ENCODE measurements around the gene FTCDNL1.

Gene FTCDNL1

DNA sequence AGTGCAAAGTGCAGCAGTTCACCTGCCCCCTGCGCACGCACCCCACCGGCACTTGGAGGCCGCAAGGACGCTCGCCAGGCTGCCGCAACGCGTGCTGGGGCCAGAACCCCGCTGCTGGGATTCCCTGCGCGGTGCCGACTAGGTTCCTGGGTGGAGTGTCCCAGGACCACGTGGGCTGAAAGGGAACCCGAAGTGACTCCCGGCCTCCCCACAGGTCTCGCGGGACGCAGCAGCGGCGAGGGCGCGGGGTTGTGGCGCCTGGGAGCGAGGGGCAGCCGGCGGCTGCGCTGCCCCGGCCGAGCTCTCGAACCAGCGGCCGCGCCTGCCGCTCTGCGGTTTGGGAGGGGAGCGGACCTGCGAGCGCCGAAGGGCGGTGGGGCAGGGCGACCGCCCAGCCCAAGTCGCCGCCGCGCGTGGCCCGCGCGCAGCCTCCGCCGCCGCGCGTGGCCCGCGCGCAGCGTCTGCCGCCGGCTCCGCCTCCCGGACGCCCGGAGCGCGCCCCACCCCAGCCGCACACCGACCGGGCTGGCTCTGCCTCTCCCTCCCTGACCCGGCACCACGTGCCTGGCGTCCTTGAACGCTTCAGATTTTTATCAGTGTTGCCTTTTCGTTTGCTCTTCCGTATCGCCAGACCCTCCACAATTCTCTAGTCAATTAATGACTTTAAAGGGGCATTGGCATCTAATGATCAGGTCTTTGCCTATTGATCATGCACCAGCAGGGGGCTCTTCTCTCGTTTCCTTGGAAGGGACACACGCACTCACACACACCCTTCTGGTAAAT is at the start of gene FTCDNL1:
Gene FTCDNL1 (minus strand): TSS at position 475 of the 783 bp plus-strand sequence. CDS start 2,230 bp downstream, outside the sequence.
- peak; percentile 58 for DNase-seq

DNA sequence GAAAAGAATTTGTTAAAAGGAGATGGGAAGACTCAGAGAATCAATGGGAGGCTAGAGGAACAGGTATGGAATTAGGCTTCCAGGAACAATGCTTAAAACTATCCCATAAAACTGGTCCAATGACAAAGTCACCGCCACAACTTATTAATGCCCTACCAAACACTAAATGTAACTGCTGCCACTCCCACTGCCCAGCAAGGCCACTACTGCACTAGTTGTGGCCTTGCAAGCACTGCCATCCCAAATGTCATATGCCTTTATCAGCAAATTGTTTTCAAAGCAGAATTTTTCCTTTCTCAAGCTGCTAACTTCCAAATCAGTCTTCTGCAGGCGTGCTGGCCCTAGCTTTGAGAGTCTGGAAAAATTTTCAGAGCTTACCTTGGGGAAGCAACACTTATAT is 45.6 kb upstream of the FTCDNL1 start:
- no peak for DNase-seq

DNA sequence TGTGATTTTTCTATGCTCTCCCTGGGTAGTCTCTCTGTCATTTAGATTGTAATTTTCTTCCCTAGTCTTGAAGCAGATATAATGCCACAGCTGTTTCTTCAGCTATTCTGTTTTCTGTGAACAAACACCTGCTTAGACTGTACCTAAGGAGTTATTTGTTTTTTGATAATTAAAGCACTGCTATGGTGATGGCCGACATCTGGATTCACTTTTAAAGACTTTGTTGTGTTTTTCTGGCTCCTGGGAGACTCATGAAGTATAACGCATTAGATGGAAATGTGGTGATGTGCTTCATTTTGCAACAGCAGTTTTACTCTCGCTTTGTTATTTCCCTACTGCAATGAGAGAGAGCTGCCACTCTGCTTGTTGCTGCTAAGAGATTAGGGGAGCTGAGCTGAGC is 44.4 kb upstream of the FTCDNL1 start:
- no peak for DNase-seq

DNA sequence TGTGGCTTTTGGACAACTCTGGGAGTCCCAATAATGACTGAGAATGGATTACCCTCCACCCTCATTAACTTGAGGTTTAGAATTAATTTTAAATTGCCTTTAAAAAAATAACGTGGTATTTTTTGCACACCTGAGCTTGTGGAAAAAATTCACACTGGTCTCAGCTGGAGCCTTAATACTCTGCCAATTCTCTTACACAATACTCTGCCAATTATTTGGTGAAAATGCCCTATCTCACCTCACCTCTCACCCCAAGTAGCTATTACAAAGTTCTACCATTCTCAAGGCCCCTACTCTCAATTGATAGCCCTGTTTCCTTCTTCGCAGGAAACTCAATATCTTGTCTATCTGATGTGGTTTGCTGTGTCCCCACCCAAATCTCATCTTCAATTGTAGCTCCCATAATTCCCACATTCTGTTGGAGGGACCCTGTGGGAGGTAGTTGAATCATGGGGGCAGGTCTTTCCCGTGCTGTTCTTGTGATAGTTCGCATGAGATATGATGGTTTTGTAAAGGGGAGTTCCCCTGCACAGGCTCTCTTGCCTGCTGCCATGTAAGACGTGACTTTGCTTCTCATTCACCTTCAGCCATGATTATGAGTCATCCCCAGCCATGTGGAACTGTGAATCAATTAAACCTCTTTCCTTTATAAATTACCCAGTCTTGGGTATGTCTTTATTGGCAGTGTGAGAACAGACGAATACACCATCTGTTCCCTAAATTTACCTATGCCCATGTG is 32.7 kb upstream of the FTCDNL1 start:
- DNase-seq: no peak

DNA sequence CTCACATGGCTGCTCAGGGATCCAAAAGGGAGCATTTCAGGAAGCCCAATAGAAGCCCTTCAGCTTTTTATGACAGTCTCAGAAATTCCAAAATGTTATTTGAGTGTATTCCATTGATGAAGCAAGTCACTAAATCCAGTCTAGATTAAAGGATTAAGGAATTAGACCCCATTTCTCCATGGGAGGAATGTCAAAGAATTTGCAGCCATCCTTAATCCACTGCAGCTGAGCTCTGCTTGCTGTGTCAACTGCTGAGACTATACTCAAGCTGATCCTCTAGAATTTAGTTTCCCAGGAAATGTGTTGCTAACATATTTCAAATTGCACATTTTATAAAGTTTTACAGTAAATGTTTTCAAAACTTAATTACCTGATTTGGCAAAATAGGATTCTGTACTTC is 31.7 kb upstream of the FTCDNL1 start:
- DNase-seq: no peak

DNA sequence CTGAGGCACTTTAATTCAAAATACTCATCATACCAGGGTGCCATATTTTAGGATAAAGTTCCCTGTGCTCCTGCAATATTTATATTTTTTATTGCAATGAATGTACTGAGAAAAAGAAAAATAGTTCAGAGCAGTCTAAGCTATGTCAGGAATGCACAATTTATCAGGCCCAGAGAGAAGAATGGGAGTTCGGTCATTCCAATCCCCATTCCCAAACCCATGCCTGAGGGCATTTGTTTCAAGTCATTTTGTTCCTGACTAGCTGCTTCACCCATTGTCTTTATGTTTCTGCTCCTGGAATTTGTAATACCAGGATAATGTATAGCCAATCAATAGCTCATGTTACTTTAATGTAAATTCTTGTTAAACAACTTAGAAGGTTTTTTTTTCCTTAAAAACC is 24.4 kb upstream of the FTCDNL1 start:
- DNase-seq: no peak

DNA sequence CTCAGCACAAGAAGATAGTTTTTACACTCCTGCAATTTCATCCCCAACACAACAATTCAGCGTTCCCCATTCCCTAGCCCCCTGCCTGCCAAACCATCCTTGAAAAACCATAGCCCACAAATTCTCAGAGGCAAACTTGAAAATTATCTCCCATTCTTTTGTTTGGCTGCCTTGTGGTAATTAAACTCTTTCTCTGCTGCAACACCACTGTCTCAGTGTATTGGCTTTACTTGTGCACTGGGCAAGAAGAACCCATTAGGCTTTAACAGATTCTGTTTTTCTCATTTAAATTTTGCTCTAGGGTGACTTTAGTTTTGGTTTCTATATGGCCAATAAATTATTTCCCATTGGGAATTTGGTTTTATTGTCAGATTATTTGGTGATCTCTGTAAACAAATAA is 23.2 kb upstream of the FTCDNL1 start:
- DNase-seq: no peak

GRCh38 chr2:199870581-199870980 is 19.6 kb upstream of the FTCDNL1 start:
- DNase-seq: no peak

DNA sequence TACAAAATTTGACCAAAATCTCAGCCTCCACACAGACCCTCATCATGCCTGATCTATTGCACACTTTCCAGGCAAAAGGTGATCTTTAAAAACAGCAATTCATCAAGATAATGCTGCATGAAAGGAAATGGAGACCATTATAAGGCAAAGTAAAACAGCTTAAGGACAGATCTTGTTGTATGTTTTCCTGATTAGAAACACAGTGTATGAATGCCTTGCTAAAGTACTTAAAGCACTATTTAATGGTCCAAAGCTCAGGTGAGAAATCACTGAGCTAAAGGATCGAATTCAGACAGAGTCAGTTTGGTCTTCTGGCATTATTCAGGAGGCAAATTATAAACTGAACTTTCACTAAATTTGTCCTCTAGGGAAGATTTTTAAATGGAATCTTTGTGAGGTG is 18.7 kb upstream of the FTCDNL1 start:
- DNase-seq: no peak

GRCh38 chr2:199869227-199869541 is 18.2 kb upstream of the FTCDNL1 start:
- DNase-seq: no peak

DNA sequence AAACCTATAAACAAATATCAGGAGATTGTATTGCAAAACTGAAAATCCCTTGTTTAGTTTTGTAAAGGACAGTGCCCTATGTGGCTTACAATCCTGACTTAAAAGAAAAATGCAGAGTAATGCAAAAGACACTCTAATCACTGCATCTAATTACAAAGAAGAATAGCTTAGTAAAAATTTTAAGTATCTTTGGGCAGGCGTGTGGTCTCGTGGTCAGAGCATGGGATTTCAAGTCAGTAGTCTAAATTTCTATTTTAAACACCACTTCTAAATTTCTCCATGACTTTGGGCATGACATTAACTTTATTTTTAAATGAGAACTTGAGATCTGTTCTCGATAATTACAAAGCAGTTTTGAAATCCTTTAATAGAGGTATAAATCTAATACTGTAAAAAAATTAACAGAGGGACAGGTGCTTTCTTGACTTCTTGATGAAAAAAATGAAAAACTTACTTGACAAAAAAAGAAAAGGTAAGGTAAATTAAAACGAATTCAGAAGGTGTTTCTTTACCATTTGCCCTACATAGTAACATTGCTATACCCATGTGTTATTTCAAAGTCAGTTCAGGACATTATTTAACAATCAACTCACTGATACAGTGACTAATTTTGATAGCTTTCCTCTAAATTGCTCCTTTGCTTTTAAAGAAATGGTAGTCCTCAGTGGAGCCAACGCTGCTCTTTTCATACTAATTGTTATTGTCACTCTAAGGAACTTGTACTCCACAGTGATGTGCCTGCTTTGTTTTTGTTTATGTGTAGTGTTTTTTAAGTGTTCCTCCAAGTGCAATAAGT is 17.6 kb upstream of the FTCDNL1 start:
- no peak for DNase-seq

- DNase-seq: no peak
Observed at GRCh38 chr2:199865905-199866304, 14.9 kb upstream of the FTCDNL1 start.

GRCh38 chr2:199862788-199863187 is 11.8 kb upstream of the FTCDNL1 start:
- DNase-seq: no peak

DNA sequence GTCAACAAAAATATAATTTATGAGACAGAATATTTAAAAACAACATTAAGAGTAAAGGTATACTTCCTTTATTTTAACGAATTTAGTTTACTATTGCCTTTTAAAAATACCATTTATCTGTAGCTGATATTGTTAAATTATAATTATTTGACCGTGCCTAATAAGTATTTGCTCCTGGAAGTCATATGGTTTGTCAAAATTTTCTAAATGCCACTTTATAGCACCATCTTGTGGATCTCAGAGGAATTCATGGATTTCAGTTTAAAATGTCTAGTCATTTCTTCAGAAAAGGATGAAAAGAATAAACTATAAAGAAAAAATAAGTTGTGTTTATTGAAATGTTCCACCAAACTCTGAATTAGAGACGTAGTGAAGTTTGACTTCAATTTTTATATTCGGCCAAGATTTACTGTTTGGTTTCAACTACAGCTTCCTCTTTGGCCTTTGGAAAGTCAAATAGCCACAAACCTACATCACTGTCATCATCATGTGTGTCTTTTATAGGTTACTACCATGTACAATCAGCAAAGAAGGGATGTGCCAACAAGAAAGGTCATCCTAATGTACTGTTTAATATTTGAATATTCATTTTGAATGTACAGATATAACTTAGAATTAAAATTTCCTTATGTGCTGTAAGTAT is 10.3 kb upstream of the FTCDNL1 start:
- no peak for DNase-seq

- no peak for DNase-seq
Observed at GRCh38 chr2:199855812-199856211, 4.8 kb upstream of the FTCDNL1 start.

DNA sequence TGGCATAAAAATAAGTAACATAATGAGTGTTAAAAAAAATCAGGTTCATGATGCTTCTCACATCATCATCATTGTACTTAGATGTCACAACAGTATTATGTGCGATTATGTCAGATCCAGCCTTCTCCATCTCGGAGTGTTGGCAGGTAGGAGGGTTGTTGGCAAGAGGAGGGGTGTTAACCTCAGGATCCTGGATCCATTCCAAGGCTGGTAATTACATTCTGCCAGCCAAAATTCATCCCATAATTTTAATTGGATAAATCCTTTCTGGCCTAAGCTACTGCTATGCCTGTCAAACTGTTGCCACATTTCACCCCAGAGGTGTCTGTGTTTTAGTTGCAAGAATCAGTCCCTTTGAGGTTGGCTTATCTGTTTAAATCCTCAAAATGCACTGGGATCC is 891 bp upstream of the FTCDNL1 start:
- DNase-seq: no peak

DNA sequence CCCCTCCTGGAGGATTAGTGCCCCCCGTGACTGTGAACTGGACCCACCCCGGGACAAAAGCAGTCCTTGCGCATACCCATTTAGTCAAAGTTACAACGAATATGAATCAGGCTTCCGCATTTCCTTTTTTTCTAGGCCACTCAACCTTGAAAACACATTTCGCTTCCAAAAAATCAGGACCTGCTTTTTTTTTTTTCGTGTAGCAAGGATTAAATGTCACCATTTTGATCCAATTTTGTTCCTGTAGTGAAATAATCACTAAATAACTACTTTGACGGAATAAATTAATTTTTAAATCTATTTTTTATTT is 464 bp upstream of the FTCDNL1 start:
- DNase-seq: no peak

GRCh38 chr2:199850218-199850717 is 724 bp downstream of the FTCDNL1 start:
- DNase-seq: no peak

- DNase-seq: no peak
Observed at GRCh38 chr2:199848389-199849130, 2.4 kb downstream of the FTCDNL1 start.

DNA sequence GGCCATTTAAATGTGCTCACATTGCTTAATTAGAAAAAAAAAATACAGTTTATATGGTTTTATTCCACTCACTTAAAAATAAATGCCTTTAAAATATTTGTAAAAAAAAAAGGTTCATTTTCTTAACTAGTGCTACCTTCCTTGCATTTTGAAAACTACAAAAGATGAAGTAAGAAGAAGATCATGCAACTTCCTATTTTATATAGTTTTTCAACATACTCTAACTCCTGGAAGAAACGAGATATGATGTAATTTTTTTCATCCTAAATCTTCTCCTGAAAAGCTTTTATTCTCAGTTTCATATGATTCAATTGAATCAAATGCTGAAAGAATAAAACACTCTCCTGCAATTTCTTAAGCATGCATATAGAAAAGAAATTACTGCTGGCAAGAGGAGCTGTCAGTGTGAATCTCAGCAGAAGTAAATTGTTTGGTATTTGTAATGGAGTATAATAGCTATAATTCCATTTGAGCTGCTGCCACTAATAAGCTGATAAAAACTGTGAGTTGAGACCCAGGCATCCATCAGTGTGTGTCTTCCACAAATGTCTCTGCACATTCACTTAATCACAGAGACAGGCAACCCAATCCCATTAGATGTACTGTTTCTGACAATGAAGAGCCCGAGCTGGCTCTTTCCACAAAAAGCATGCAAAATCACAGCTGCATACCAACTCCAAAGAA is 3.7 kb downstream of the FTCDNL1 start:
- no peak for DNase-seq

- no peak for DNase-seq
Observed at GRCh38 chr2:199842631-199843395, 8.2 kb downstream of the FTCDNL1 start.

Data from activated CD4-positive, alpha-beta T cell treated with anti-CD3 and anti-CD28 coated beads, Interleukin-2, amount 50 U/mL, for 1 hour (primary cell).